GM10266 (cell line): ENCODE measurements around the gene FAM3A.

Experiments
- DNase-seq: peaks from one replicate; pipeline ENCODE4 v3.0.0; 2012; ENCODE audit errors: extremely low spot score
- TF ChIP-seq, protein P1 (sequence below): IDR thresholded peaks from 2 replicates; pipeline ENCODE4 v1.5.1; 2012; ENCODE audit warnings: mild to moderate bottlenecking, low read depth; ENCODE audit not compliant: control insufficient read depth, insufficient read depth; ENCODE audit errors: missing control alignments

FAM3A gene

GRCh38 chrX:154490414-154491083, 25.5 kb downstream of the FAM3A start, which contains the start of gene SLC10A3:
Gene SLC10A3 (minus strand): TSS chrX:154490629. CDS start chrX:154488940, 1,689 bp downstream.
- TF ChIP-seq, protein P1, sequence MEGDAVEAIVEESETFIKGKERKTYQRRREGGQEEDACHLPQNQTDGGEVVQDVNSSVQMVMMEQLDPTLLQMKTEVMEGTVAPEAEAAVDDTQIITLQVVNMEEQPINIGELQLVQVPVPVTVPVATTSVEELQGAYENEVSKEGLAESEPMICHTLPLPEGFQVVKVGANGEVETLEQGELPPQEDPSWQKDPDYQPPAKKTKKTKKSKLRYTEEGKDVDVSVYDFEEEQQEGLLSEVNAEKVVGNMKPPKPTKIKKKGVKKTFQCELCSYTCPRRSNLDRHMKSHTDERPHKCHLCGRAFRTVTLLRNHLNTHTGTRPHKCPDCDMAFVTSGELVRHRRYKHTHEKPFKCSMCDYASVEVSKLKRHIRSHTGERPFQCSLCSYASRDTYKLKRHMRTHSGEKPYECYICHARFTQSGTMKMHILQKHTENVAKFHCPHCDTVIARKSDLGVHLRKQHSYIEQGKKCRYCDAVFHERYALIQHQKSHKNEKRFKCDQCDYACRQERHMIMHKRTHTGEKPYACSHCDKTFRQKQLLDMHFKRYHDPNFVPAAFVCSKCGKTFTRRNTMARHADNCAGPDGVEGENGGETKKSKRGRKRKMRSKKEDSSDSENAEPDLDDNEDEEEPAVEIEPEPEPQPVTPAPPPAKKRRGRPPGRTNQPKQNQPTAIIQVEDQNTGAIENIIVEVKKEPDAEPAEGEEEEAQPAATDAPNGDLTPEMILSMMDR = no peak
- DNase-seq = peak; percentile 94

DNA sequence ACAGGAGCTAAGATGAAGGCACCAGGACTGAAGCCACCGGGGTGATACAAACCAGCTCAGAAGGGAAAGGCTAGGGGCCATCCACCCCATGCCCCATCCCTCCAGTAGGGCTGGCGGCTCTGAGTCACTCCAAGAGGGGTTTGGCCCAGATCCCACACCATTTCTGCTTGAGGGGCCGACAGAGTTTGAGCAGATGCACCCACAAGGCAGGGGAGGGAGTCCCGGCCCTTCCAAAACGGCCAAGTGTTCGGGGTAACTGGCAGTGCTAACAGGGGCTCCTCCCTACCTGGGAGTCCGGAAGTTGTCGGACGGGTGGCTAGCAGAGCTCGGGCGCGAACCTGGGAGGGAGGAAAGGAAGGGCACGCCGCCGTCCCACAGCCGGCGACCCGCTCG, 26.0 kb downstream of the FAM3A start:
- TF ChIP-seq, protein P1 = no peak
- DNase-seq = peak; percentile 26

DNA sequence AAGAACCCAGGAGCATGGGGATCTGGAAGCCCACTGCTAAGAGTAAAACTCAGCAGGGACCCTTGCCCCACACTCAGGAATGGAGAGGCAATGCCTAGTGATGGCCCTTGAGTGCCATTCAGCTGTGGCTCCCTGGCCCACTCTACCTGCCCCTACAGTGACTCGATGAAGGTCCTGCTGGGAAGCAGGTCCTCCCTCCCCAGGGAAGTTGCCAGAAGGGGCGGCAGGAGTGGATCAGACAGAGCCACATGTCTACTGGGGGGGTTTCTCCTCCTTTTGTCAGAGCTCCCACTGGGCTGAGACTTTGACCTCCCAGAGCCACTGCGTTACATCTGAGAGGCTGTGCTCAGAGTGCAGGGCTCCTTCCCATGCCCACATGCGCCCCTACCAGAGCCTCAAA, 26.9 kb downstream of the FAM3A start:
- TF ChIP-seq, protein P1 = no peak
- DNase-seq = no peak

DNA sequence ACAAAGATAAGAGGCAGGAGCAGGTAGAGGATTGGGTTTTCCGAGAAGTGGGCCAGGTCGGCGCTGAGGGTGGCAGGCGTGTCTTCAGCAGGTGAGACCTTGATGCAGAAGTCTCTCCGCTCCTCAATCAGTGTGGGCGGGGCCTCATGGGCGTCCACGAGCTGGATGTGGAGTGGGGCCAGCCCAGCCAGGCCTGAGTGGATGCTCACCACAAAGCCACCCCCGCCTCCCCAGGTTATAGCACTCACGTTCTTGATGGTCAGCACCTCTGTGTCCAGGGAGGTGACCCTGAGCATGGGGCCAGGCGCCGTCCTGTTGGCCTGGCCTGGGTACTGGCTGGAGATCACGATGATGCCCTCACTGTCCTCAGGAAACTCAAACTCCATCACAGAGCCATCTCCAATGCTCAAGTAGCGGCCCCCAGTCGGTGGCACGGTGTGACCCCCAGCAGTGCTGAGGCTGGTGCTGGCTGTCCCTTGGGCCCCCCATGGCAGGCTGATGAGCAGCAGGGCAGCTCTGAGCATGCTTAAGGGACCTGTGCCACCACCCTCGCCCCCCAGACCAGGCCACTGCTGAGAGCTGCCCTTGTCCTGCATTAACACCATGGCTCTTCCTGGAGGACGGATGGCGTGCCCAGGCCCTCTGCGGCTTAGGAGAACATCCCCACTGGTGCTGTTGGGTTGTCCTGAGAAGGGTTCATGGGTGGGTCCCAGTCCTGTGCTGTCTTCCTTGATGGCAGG, 27.5 kb downstream of the FAM3A start:
- TF ChIP-seq, protein P1 = no peak
- DNase-seq = no peak

GRCh38 chrX:154487518-154488290, 28.3 kb downstream of the FAM3A start:
- TF ChIP-seq, protein P1 = no peak
- no peak for DNase-seq

DNA sequence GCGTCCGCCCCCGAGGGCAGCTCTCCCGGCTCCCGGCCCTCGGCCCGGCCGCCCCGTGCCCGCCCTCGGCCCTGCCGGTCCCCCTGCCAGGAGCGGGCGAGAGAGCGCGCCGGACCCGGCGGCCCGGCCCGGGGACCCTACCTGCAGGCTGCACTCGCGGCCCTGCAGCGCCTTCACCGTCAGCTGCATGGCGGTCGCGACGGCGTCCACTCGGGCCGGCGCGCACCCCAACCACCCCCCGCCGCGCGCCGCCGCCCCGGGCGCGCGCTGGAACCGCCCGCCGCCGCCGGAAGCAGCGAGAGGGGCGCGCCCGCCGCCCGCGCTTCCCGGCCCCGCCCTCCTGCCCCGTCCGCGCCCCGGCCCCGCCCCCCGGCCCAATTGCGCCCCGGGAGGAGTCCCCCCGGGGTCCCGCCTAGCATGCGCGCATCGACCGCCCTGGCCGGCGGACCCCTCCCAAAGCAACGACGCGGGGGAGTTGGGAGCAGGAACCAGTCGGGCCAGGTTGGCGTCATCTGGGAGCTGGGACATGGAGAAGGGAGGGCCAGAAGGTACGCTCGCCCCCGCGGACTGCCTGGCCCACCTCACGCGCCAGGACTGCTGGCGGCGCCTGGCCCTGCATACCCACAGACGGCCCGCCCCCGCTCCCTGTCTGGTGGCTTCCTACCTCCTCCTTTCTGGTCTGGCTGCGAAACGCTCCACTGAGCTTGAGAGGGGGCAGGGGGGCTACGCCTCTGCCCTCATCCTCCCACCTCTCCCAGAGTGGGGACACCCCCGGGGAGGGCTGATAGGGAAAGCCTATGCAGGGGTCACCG, 29.4 kb downstream of the FAM3A start, which contains the start of gene UBL4A:
Gene UBL4A, minus strand, starts transcription at position 220 of the 812 bp plus-strand sequence. Its CDS starts 31 bp downstream, at position 189.
- peak; percentile 84 for DNase-seq
- TF ChIP-seq, protein P1 = no peak
